Measurements from ENCODE around the gene CCDC181.

DNA sequence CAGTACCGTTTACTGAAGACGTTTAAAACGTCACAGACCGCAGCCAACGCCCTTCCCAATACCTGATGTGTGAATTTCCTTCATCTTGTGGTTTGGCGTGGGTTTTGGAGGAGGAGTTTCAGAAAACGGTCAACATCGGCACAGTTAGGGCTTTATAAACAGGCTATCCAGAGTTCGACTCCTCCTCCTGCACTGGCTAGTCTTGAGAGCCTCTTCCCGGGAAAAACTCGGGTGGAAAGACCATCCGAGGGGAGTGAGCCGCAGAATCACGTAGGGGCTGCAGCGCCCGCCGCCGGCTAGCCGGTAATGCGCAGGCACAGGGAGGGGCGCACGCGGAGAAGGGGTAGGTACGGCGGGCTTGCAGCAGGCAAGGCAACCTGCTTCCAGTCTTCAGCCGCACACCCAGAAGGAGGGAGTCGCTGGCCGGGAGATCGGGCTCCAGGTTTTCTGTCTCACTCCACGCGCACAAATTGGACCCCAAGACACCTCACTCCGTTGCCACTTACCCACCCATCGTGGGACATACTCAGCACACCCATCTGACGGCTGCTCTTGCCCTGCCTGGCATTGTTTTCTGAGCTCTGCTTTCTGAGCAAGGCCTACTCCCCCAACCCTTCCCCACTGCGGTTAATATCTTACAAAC lies 33.0 kb upstream of the CCDC181 start:
- no peak for TF ChIP-seq POLR2A (IDR thresholded peaks at IDR 0.05; ENCODE audit: low read depth, low read length)
- TF ChIP-seq POLR2AphosphoS5 (IDR thresholded peaks at IDR 0.05; ENCODE audit: low read depth, low read length), result no peak
- no peak for TF ChIP-seq SPI1 (IDR thresholded peaks at IDR 0.05; ENCODE audit: low read depth, low read length)

Data from GM12891 (cell line).